HG03354 (cell line): Measurements from ENCODE around the gene ZFYVE21.
"Not testable (repeated sequence)": the region's sequence is repeated elsewhere in the genome, so short reads cannot be mapped to it uniquely, and the experiment has no call there.

Source experiments
- ATAC-seq: cut with Tn5 transposase; IDR thresholded peaks from one replicate; pipeline ENCODE4 v1.9.1; 2021; ENCODE audit warnings: mild to moderate bottlenecking; ENCODE audit not compliant: unreplicated experiment, poor library complexity, severe bottlenecking

Gene ZFYVE21

GRCh38 chr14:103748534-103748857, 32.9 kb downstream of the ZFYVE21 start:
- no peak for ATAC-seq

- ATAC-seq: no peak
These were observed 33.8 kb downstream of the ZFYVE21 start for GRCh38 chr14:103749452-103749851.

GRCh38 chr14:103749860-103750259, 34.2 kb downstream of the ZFYVE21 start:
- ATAC-seq: no peak

- ATAC-seq: no peak
These were observed 38.2 kb downstream of the ZFYVE21 start for GRCh38 chr14:103753774-103754173.

GRCh38 chr14:103755060-103755459, 39.5 kb downstream of the ZFYVE21 start:
- no peak for ATAC-seq

- ATAC-seq: no peak
These were observed 42.6 kb downstream of the ZFYVE21 start for GRCh38 chr14:103758059-103758776.

- no peak for ATAC-seq
These were observed 46.4 kb downstream of the ZFYVE21 start for GRCh38 chr14:103762036-103762435.

GRCh38 chr14:103762541-103762940, 46.9 kb downstream of the ZFYVE21 start:
- ATAC-seq: no peak

GRCh38 chr14:103763730-103764488, 48.3 kb downstream of the ZFYVE21 start:
- ATAC-seq: peak; percentile 91

GRCh38 chr14:103765526-103765925, 49.9 kb downstream of the ZFYVE21 start:
- no peak for ATAC-seq

- ATAC-seq: no peak
These were observed 51.8 kb downstream of the ZFYVE21 start for GRCh38 chr14:103767336-103767894.

- no peak for ATAC-seq
These were observed 54.9 kb downstream of the ZFYVE21 start for GRCh38 chr14:103770500-103770899.

GRCh38 chr14:103770902-103771301, 55.3 kb downstream of the ZFYVE21 start:
- ATAC-seq: no peak

- ATAC-seq: no peak
These were observed 56.6 kb downstream of the ZFYVE21 start for GRCh38 chr14:103772078-103772712.

GRCh38 chr14:103773521-103773920, 57.9 kb downstream of the ZFYVE21 start:
- ATAC-seq: no peak

GRCh38 chr14:103775506-103775905, 59.9 kb downstream of the ZFYVE21 start:
- ATAC-seq: no peak

GRCh38 chr14:103776319-103776718, 60.7 kb downstream of the ZFYVE21 start:
- not testable (repeated sequence) for ATAC-seq

GRCh38 chr14:103782376-103782775, 66.8 kb downstream of the ZFYVE21 start:
- no peak for ATAC-seq
